Choroid plexus epithelial cell (primary cell): Measurements from ENCODE around the gene SLC9A3.
"Not testable (repeated sequence)": the region's sequence is repeated elsewhere in the genome, so short reads cannot be mapped to it uniquely, and the experiment has no call there.

Source experiments
- DNase-seq: peaks from one replicate; pipeline ENCODE4 v3.0.0-alpha.2; 2010; ENCODE audit warnings: low read depth
- H3K4me3 ChIP-seq: 2 replicates; pipeline ENCODE4 v1.5.1; 2011; ENCODE audit warnings: low read depth, mild to moderate bottlenecking, control low read depth, low read length, moderate library complexity
- CTCF ChIP-seq: conservative IDR thresholded peaks from 2 replicates; pipeline ENCODE4 v1.5.1; 2011; ENCODE audit warnings: low read depth, mild to moderate bottlenecking, control low read depth, inconsistent platforms, low read length, moderate library complexity

Gene SLC9A3

GRCh38 chr5:488744-489688 is 35.2 kb downstream of the SLC9A3 start:
- TF ChIP-seq CTCF = no peak
- DNase-seq = no peak
- H3K4me3 ChIP-seq = no peak overlapping the region

- TF ChIP-seq CTCF = no peak
- no peak for DNase-seq
- H3K4me3 ChIP-seq = no peak overlapping the region
These were observed 36.0 kb downstream of the SLC9A3 start for GRCh38 chr5:488241-488640.

- not testable (repeated sequence) for H3K4me3 ChIP-seq
These were observed 37.7 kb downstream of the SLC9A3 start for GRCh38 chr5:486597-486996.

GRCh38 chr5:485946-486491 is 38.2 kb downstream of the SLC9A3 start:
- no peak for DNase-seq
- no peak for TF ChIP-seq CTCF
- H3K4me3 ChIP-seq = no peak overlapping the region

More at GRCh38 chr5:486597-486996, 37.7 kb downstream of the SLC9A3 start:
- not testable (repeated sequence) for DNase-seq

DNA sequence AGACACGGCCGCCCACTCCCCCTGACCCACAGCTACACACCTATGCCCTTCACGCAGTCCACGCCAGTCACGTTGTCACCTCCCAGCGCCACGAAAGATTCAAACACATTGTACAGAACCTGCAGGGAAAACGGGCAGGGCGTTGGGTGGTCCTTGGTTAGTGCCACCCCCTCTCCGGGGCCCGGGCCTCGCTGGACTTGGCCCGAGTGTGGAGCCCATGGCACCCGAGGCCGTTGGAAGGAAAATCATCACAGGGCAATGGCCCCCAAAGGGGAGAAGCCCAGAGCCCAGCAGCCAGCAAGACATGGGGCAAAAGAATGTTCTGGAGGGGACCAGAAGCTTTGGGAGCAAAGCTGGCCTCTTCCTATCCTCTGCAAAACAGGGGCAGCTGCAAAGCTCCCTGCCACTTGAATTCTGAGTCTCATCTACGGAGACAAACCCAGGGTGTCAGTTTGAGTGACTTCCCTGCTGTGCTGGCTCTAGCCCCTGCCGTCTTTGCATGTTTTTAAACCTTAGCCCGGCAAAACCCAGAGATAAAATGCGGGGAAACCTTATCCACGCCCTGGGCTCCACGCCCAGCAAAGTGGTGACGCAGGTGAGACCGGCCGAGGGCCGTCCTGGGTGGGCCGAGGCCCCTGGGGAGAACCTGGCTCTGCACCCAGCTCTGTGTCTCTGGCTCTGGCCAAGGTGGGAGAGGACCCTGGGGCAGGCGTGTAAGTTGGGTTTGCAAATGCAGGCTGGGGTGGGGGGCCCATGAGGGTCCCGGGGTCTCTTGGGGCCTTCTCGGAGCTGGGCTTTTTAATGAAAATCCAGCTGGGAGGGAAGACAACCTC is 38.9 kb downstream of the SLC9A3 start:
- H3K4me3 ChIP-seq = no peak overlapping the region
- no peak for TF ChIP-seq CTCF
- no peak for DNase-seq

- DNase-seq = no peak
- H3K4me3 ChIP-seq = no peak overlapping the region
These were observed 39.7 kb downstream of the SLC9A3 start for GRCh38 chr5:484556-484955.

More at GRCh38 chr5:484556-484955, 39.7 kb downstream of the SLC9A3 start:
- TF ChIP-seq CTCF = no peak
